ENCODE results near the gene MYLK4. TPM values are rescaled to one million over a fixed set of nuclear protein-coding genes. Genes with fewer than 3 reads are reported as not detected.

MYLK4 gene
- 0.13 and 0.26 TPM in 2 replicates for total RNA-seq

DNA sequence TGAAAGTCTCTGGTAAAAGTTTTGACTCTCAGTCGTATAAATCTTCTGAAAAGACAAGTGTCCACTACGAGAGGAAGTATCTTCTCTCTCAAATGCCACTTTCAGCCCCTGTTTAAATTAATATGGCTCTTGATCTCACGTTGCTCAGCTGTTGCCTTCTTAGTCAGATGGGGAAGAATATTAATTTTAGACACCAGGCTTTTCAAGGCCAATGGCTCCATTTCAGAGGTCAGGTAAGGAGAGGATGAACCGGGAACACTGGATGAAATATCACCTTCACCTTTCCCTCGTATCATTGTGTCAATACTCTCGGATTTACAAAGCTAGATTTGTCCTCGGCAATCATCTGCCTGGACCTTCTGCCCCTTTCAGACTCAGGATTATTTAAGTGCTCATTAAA, at the start of gene MYLK4:
TSS of gene MYLK4 (minus strand) at position 91 of the 400 bp plus-strand sequence. CDS start 1,628 bp downstream, outside the sequence.
- Histone ChIP-seq H3K36me3 (ENCODE audit: control insufficient read depth, insufficient read depth, low read length) (no peaks in the 10 kb centered on the region), H3K27me3 (ENCODE audit: control insufficient read depth, insufficient read depth, low read length) (peaks cover 2% of the 10 kb centered on the region), H3K4me3 (ENCODE audit: low read depth, low read length) (no peak within 1 kb of the TSS)
- TF ChIP-seq, protein P1, sequence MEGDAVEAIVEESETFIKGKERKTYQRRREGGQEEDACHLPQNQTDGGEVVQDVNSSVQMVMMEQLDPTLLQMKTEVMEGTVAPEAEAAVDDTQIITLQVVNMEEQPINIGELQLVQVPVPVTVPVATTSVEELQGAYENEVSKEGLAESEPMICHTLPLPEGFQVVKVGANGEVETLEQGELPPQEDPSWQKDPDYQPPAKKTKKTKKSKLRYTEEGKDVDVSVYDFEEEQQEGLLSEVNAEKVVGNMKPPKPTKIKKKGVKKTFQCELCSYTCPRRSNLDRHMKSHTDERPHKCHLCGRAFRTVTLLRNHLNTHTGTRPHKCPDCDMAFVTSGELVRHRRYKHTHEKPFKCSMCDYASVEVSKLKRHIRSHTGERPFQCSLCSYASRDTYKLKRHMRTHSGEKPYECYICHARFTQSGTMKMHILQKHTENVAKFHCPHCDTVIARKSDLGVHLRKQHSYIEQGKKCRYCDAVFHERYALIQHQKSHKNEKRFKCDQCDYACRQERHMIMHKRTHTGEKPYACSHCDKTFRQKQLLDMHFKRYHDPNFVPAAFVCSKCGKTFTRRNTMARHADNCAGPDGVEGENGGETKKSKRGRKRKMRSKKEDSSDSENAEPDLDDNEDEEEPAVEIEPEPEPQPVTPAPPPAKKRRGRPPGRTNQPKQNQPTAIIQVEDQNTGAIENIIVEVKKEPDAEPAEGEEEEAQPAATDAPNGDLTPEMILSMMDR (IDR thresholded peaks at IDR 0.05; ENCODE audit: insufficient read depth, low read length, severe bottlenecking): no peak
- no peak for FAIRE-seq
- no peak for DNase-seq (ENCODE audit: low read depth)

DNA sequence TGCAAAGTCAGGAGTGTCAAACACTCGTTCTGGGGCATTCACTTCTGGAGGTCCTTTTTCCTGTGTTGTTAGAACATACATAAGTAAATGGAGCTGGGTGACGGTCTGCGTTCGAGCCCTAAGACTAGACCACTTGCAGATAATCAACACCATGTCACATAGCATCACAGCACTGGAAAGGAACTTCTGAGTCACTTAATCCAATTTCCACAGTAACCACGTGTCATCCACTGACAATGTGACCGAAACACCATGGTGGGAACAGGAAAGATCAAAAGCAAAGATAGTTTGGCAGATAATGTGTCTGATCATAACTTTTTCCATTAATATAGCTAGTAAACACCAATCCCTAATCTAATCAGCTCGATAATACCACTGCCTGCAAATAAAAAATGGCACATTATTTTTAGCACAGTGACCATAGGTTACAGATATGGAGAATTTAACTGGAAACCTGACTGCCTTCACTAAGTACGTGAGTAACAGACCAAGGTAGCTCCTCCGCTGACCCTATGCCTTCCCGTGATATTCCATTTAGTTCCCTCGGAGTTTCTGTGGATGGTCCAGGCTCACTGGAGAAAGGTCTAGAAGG, 49.3 kb upstream of the MYLK4 start:
- Histone ChIP-seq H3K4me3 (ENCODE audit: low read depth, low read length) (no peak overlapping the region), H3K36me3 (ENCODE audit: control insufficient read depth, insufficient read depth, low read length) (no peaks in the 10 kb centered on the region), H3K27me3 (ENCODE audit: control insufficient read depth, insufficient read depth, low read length) (no peaks in the 10 kb centered on the region)
- TF ChIP-seq, protein P1 (IDR thresholded peaks at IDR 0.05; ENCODE audit: insufficient read depth, low read length, severe bottlenecking): no peak
- DNase-seq (ENCODE audit: low read depth) (no peak), FAIRE-seq (no peak)

DNA sequence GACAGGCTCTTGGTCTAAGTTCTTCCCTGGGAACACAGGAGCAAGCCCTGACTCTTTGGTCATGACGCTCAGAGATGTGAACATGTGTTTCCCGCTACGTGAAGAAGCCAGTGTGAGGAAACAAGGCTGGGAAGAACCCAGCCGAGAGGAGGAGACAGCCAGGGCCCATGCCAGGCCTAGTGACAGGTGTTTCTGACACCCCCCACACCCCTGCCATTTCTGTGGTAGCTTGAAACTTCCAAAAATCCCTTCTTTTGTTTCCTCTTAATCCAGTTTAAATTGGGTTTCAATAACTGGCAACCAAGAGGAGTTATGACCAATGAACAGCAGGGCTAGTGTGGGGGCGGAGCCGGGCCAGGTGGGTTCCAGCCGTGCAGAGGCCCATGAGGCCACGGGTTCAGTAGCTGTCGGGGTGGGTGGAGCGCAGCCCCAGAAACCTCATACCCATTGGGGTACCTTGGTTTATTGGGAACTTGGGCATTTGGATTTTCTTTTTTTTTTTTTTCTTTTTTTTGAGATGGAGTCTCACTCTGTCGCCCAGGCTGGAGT, 47.9 kb upstream of the MYLK4 start:
- FAIRE-seq: no peak

DNA sequence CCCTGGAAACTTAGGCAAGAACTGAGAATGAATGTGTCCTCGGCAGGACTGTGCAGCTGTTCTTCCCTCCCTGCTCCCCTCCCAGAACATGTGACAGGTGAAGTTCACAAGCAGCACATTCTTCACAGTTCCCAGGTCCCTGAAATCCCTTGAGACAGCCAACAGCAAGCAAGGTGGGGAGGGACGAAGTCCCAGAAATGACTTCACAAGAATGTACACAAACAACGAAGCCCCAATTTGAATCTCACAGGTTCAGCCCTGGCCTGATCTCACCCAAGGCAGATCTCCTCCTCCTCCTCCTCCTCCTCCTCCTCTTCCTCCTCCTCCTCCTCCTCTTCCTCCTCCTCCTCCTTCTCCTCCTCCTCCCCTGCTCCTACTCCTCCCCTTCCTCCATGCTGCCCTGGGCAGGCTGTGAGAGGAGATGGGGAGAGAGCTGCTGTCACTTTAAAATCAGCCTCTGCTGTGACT, 46.9 kb upstream of the MYLK4 start:
- no peaks in the 10 kb centered on the region for H3K27me3 ChIP-seq (ENCODE audit: control insufficient read depth, insufficient read depth, low read length)
- TF ChIP-seq, protein P1 (IDR thresholded peaks at IDR 0.05; ENCODE audit: insufficient read depth, low read length, severe bottlenecking): no peak
- H3K36me3 ChIP-seq (ENCODE audit: control insufficient read depth, insufficient read depth, low read length): no peaks in the 10 kb centered on the region
- H3K4me3 ChIP-seq (ENCODE audit: low read depth, low read length): no peak overlapping the region
- FAIRE-seq: no peak
- no peak for DNase-seq (ENCODE audit: low read depth)

More for the DNA sequence above, 47.9 kb upstream of the MYLK4 start:
- Histone ChIP-seq H3K4me3 (ENCODE audit: low read depth, low read length) (no peak overlapping the region), H3K36me3 (ENCODE audit: control insufficient read depth, insufficient read depth, low read length) (no peaks in the 10 kb centered on the region), H3K27me3 (ENCODE audit: control insufficient read depth, insufficient read depth, low read length) (no peaks in the 10 kb centered on the region)
- no peak for DNase-seq (ENCODE audit: low read depth)
- TF ChIP-seq, protein P1 (IDR thresholded peaks at IDR 0.05; ENCODE audit: insufficient read depth, low read length, severe bottlenecking): no peak

DNA sequence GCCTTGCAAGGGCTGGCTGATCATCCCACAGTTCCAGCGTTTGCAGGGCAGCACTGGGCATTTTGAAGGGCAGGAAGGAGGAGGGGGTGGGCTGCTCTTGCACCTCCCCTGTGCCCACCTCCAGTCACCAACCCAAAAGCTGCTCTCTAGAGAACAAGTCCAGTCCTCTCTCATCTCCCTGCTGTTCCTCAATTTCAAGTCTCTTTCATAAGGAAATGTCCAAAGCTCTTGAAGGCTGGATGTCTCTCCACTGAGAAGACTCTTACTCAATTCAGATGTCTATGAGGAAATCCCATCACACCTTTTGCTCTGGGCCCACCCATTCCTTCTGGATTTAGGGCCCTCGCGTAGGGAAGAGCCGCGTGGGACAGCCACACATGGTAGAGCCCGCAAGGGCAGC, 46.1 kb upstream of the MYLK4 start:
- Histone ChIP-seq H3K27me3 (ENCODE audit: control insufficient read depth, insufficient read depth, low read length) (no peaks in the 10 kb centered on the region), H3K36me3 (ENCODE audit: control insufficient read depth, insufficient read depth, low read length) (no peaks in the 10 kb centered on the region), H3K4me3 (ENCODE audit: low read depth, low read length) (no peak overlapping the region)
- TF ChIP-seq, protein P1 (IDR thresholded peaks at IDR 0.05; ENCODE audit: insufficient read depth, low read length, severe bottlenecking): no peak
- no peak for FAIRE-seq
- DNase-seq (ENCODE audit: low read depth): no peak

Measured in bronchial epithelial cell (primary cell).